GM23338 (cell line): ENCODE results near the gene CETN1. TPM values are rescaled to one million over a fixed set of nuclear protein-coding genes. Genes with fewer than 3 reads are reported as not detected.

Experiments used
- ATAC-seq: fragments of 200-7000 bp; cut with Tn5 transposase; 3 replicates; pipeline ENCODE4 v1.9.1; 2020
- DNase-seq: peaks from one replicate; pipeline ENCODE4 v3.0.0-alpha.2; 2015; ENCODE audit warnings: low spot score
- H2AFZ ChIP-seq: fragments of 200-600 bp; sonication (generic); 2 replicates; pipeline ENCODE4 v1.8.0; 2016; ENCODE audit warnings: antibody characterized with exemption, mild to moderate bottlenecking, moderate library complexity
- H3F3A ChIP-seq: fragments of 200-600 bp; sonication (generic); replicated peaks from 2 replicates; pipeline ENCODE4 v1.8.0; 2017; ENCODE audit warnings: antibody characterized with exemption, mixed run types, low read depth
- H3K27ac ChIP-seq: fragments of 200-600 bp; sonication (generic); 2 replicates; pipeline ENCODE4 v1.6.1; 2016; ENCODE audit warnings: low read depth
- H3K27me3 ChIP-seq: fragments of 200-600 bp; sonication (generic); 2 replicates; pipeline ENCODE4 v1.8.0; 2016; ENCODE audit warnings: mild to moderate bottlenecking, mixed run types, moderate library complexity; ENCODE audit not compliant: insufficient read depth
- H3K36me3 ChIP-seq: fragments of 200-600 bp; sonication (generic); 2 replicates; pipeline ENCODE4 v1.8.0; 2016; ENCODE audit warnings: mild to moderate bottlenecking; ENCODE audit not compliant: insufficient read depth
- H3K4me1 ChIP-seq: fragments of 200-600 bp; sonication (generic); 2 replicates; pipeline ENCODE4 v1.8.0; 2016; ENCODE audit warnings: mild to moderate bottlenecking, moderate library complexity; ENCODE audit not compliant: insufficient read depth
- H3K4me2 ChIP-seq: fragments of 200-600 bp; sonication (generic); 2 replicates; pipeline ENCODE4 v1.7.1; 2017; ENCODE audit warnings: mixed run types
- H3K4me3 ChIP-seq: fragments of 200-600 bp; sonication (generic); 2 replicates; pipeline ENCODE4 v1.6.1; 2016; ENCODE audit warnings: mixed run types
- H3K79me2 ChIP-seq: fragments of 200-600 bp; sonication (generic); replicated peaks from 2 replicates; pipeline ENCODE4 v1.8.0; 2017; ENCODE audit warnings: mild to moderate bottlenecking; ENCODE audit not compliant: insufficient read depth
- H3K9me2 ChIP-seq: fragments of 200-600 bp; sonication (generic); 2 replicates; pipeline ENCODE4 v1.8.0; 2017; ENCODE audit not compliant: insufficient read depth
- H4K20me1 ChIP-seq: fragments of 200-600 bp; sonication (generic); replicated peaks from 2 replicates; pipeline ENCODE4 v1.8.0; 2017; ENCODE audit warnings: mild to moderate bottlenecking; ENCODE audit not compliant: insufficient read depth
- H3K27ac Mint-ChIP-seq: 2 replicates; pipeline ENCODE4 v1.8.0; 2020; ENCODE audit warnings: inconsistent platforms, mild to moderate bottlenecking, moderate library complexity, mixed read lengths
- H3K27me3 Mint-ChIP-seq: 3 replicates; pipeline ENCODE4 v1.8.0; 2022; ENCODE audit warnings: low read depth, mild to moderate bottlenecking, moderate library complexity, mixed read lengths, inconsistent platforms; ENCODE audit not compliant: insufficient read depth, poor library complexity
- H3K36me3 Mint-ChIP-seq: 3 replicates; pipeline ENCODE4 v1.8.0; 2021; ENCODE audit warnings: low read depth, mild to moderate bottlenecking, inconsistent platforms, moderate library complexity, mixed read lengths
- H3K4me1 Mint-ChIP-seq: 3 replicates; pipeline ENCODE4 v1.8.0; 2020; ENCODE audit warnings: mild to moderate bottlenecking, inconsistent platforms, mixed read lengths
- H3K4me3 Mint-ChIP-seq: 3 replicates; pipeline ENCODE4 v1.8.0; 2021; ENCODE audit warnings: moderate library complexity, mild to moderate bottlenecking, inconsistent platforms, mixed read lengths
- H3K9me3 Mint-ChIP-seq: 3 replicates; pipeline ENCODE4 v1.8.0; 2020; ENCODE audit warnings: moderate library complexity, mild to moderate bottlenecking, inconsistent platforms, mixed read lengths
- CREB1 ChIP-seq: fragments of 250-450 bp; sonication (Bioruptor Pico); IDR thresholded peaks from 2 replicates; pipeline ENCODE4 v1.5.0; 2020; ENCODE audit warnings: low read depth, mild to moderate bottlenecking, moderate library complexity
- EZH2 ChIP-seq: fragments of 200-600 bp; sonication (generic); IDR thresholded peaks from one replicate; pipeline ENCODE4 v1.8.0; 2017; ENCODE audit warnings: antibody characterized with exemption, mild to moderate bottlenecking, low read depth; ENCODE audit not compliant: unreplicated experiment
- EZH2phosphoT487 ChIP-seq: fragments of 200-600 bp; sonication (generic); IDR thresholded peaks from one replicate; pipeline ENCODE4 v1.8.1; 2018; ENCODE audit warnings: antibody characterized with exemption; ENCODE audit not compliant: unreplicated experiment
- JUNB ChIP-seq: IDR thresholded peaks from one replicate; pipeline ENCODE4 v1.6.1; 2016; ENCODE audit warnings: antibody characterized with exemption; ENCODE audit not compliant: unreplicated experiment
- NANOG ChIP-seq: IDR thresholded peaks from 2 replicates; pipeline ENCODE4 v1.6.1; 2016; ENCODE audit warnings: antibody characterized with exemption, borderline replicate concordance
- POLR2AphosphoS5 ChIP-seq: IDR thresholded peaks from 2 replicates; pipeline ENCODE4 v1.6.1; 2016; ENCODE audit warnings: antibody characterized with exemption, low read depth
- REST ChIP-seq: IDR thresholded peaks from one replicate; pipeline ENCODE4 v1.6.1; 2018; ENCODE audit warnings: antibody characterized with exemption; ENCODE audit not compliant: unreplicated experiment
- ZNF331 ChIP-seq: fragments of 250-450 bp; sonication (Bioruptor Pico); IDR thresholded peaks from 2 replicates; pipeline ENCODE4 v1.5.0; 2020; ENCODE audit warnings: low read depth, mild to moderate bottlenecking, moderate library complexity
- polyA plus RNA-seq: library from polyadenylated mRNA; unstranded; fragments of >200 nt; fragmentation: Nextera tagmentation; extraction: Ambion mirVana; gene quantifications from 2 replicates; pipeline ENCODE4 v1.2.1, GENCODE V29; 2016
- total RNA-seq: library from RNA; depleted of rRNA; stranded (reverse); fragments of >200 nt; shearing (Covaris generic); gene quantifications from 2 replicates; pipeline ENCODE4 v1.2.3, GENCODE V29; 2014

The CETN1 gene
- total and polyA plus RNA-seq, 2 experiments from 2014 or later: not detected

DNA sequence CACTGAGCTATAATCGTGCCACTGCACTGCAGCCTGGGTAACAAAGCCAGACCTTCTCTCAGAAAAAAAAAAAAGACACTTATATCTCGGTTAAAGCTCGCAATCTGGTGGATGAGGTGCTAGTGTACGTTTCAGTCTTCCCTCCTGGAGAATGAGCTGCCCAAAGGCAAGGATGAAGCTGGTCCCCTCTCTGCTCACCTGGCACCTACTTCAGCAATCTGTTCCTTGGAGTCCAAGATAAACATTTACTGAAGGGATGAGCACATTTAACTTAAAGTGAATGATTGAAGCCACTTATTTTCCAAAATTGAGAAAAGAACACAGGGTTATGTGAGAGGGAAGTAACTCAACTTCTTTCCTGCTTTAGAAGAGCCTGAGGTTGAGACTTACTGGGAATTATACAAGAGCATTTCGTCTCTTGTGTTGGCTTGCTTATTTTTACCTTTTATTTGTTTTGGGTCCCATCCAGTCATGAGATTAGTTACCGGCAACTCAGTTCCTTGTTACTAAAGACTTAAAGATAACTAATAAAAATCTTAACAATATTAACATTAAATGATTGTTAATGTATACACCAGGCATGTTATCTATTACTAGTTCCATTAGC, 46.1 kb upstream of the CETN1 start:
- Histone ChIP-seq H3F3A (no peaks in the 10 kb centered on the region), H3K79me2 (no peaks in the 10 kb centered on the region), H2AFZ (no peak overlapping the region; the same call in 1 of the 2 replicates), H3K4me2 (no peak overlapping the region), H4K20me1 (no peaks in the 10 kb centered on the region), H3K36me3 (no peaks in the 10 kb centered on the region), H3K9me2 (no peaks in the 10 kb centered on the region), H3K27me3 (no peaks in the 10 kb centered on the region), H3K4me1 (no peaks in the 10 kb centered on the region), H3K4me3 (no peak overlapping the region), H3K27ac (no peak overlapping the region)
- Mint-ChIP-seq H3K36me3 (no peaks in the 10 kb centered on the region; the same call in 2 of the 3 replicates), H3K4me1 (no peaks in the 10 kb centered on the region), H3K27ac (no peak overlapping the region), H3K4me3 (no peak overlapping the region), H3K27me3 (peaks cover 3% of the 10 kb centered on the region), H3K9me3 (peaks cover 8% of the 10 kb centered on the region; the same call in 2 of the 3 replicates)
- no peak for DNase-seq
- TF ChIP-seq ZNF331 (no peak), NANOG (no peak), POLR2AphosphoS5 (no peak), EZH2 (no peak), JUNB (no peak), CREB1 (no peak), EZH2phosphoT487 (no peak)
- no peak for ATAC-seq

- ATAC-seq (no peak), DNase-seq (no peak)
- Mint-ChIP-seq H3K4me1 (no peaks in the 10 kb centered on the region), H3K27ac (no peak overlapping the region), H3K9me3 (peaks cover 5% of the 10 kb centered on the region), H3K36me3 (peaks cover 5% of the 10 kb centered on the region; the same call in 1 of the 3 replicates), H3K4me3 (no peak overlapping the region), H3K27me3 (peaks cover 5% of the 10 kb centered on the region)
- Histone ChIP-seq H3K4me3 (no peak overlapping the region), H3K9me2 (peaks cover 9% of the 10 kb centered on the region; the same call in 1 of the 2 replicates), H3K27ac (no peak overlapping the region), H3K4me2 (no peak overlapping the region), H3F3A (no peaks in the 10 kb centered on the region), H3K27me3 (no peaks in the 10 kb centered on the region), H3K4me1 (no peaks in the 10 kb centered on the region), H3K79me2 (no peaks in the 10 kb centered on the region), H3K36me3 (no peaks in the 10 kb centered on the region), H4K20me1 (no peaks in the 10 kb centered on the region), H2AFZ (no peak overlapping the region; the same call in 1 of the 2 replicates)
- TF ChIP-seq JUNB: no peak
Observed at GRCh38 chr18:543447-544078, 36.6 kb upstream of the CETN1 start.

DNA sequence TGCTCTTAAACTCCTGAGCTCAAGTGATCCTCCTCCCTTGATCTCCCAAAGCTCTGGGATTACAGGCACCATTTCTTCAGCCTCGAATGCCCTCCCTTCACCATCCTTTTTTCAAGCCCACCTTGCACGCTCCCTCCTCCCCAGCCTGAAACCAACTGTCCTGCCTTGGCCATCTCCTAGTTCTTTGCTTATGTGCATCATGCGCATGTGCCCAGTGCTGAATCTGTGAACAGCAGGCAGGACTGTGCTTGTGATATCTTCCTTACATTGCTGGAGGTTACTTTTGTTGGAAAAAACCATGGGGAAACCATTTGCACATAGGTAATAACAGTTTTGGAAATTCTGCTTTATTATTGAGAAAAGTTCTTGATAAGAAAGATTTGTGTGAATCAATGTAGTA, 30.2 kb upstream of the CETN1 start:
- Histone ChIP-seq H3K4me2 (no peak overlapping the region), H3K36me3 (no peaks in the 10 kb centered on the region), H3K4me3 (no peak overlapping the region), H3K4me1 (no peaks in the 10 kb centered on the region), H3K27me3 (no peaks in the 10 kb centered on the region), H3K27ac (no peak overlapping the region), H3F3A (no peaks in the 10 kb centered on the region), H4K20me1 (no peaks in the 10 kb centered on the region), H3K79me2 (no peaks in the 10 kb centered on the region), H2AFZ (no peak overlapping the region; the same call in 1 of the 2 replicates), H3K9me2 (peaks cover 9% of the 10 kb centered on the region; the same call in 1 of the 2 replicates)
- peaks cover 5% of the 10 kb centered on the region for H3K27me3 Mint-ChIP-seq
- ATAC-seq (no peak), DNase-seq (no peak)
- peaks cover 11% of the 10 kb centered on the region for H3K9me3 Mint-ChIP-seq
- H3K27ac Mint-ChIP-seq: no peak overlapping the region; the same call in 1 of the 2 replicates
- TF ChIP-seq EZH2 (no peak), REST (no peak), EZH2phosphoT487 (no peak), ZNF331 (no peak), JUNB (no peak), CREB1 (no peak)
- no peaks in the 10 kb centered on the region for H3K4me1 Mint-ChIP-seq
- H3K4me3 Mint-ChIP-seq: no peak overlapping the region
- peaks cover 8% of the 10 kb centered on the region; the same call in 2 of the 3 replicates for H3K36me3 Mint-ChIP-seq
